HG03354 (cell line): Measurements from ENCODE around the gene ARL2BP.

Experiments
- ATAC-seq: cut with Tn5 transposase; IDR thresholded peaks from one replicate; pipeline ENCODE4 v1.9.1; 2021; ENCODE audit warnings: mild to moderate bottlenecking; ENCODE audit not compliant: unreplicated experiment, poor library complexity, severe bottlenecking

The ARL2BP gene

GRCh38 chr16:57279780-57280638 is 35.0 kb downstream of the ARL2BP start:
- ATAC-seq, result no peak

DNA sequence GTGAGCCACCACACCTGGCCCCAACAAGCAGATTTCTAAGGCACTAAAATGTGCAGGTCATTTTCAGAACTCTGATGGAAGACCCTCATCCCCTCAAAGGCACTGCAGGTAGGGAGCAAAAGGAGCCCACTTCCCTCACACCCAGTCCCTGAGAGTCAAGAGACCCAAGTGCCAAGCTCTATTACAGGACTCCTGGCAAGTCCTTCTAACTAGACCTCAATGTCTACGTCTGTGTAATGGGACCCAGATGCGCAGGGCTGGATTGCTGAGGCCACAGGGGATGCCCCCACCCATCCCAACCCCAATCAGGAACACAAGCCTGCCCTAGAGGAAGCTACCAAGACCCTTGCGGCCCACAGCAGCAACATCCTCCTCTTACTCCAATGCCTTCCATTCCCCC is 36.7 kb downstream of the ARL2BP start:
- ATAC-seq, result no peak

DNA sequence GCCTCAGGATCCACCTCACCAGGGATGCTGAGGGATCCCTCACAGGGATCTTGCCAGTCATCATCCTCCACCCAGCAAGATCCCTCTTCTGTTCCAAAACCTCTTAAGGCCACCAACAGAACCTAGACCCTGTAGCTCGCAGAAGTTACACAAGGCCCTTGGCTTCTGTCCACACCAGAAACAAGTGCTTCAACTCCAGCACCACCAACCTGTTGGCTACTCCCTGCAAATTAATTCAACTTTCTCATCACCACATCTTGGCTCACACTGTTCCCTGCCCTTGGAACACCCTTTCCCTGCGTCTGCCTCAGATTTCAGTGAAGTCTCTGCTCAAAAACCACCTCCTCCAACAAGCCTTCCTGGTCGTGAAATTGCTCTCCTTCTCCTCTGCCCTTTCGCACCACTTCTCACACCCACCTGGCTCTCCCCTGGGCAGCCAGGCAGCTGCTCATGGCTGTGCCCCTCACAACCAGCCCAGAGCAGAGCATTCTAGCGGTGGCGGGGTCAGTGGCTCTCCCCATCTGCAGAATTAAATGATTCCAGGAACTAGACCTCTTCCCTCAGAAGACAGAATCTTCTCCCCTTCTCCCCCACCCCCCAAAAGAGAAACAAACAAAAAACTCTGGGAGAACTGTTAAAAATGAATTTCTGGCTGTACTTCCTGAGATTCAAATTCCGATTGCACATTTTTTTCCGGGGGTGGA is 37.6 kb downstream of the ARL2BP start:
- no peak for ATAC-seq

DNA sequence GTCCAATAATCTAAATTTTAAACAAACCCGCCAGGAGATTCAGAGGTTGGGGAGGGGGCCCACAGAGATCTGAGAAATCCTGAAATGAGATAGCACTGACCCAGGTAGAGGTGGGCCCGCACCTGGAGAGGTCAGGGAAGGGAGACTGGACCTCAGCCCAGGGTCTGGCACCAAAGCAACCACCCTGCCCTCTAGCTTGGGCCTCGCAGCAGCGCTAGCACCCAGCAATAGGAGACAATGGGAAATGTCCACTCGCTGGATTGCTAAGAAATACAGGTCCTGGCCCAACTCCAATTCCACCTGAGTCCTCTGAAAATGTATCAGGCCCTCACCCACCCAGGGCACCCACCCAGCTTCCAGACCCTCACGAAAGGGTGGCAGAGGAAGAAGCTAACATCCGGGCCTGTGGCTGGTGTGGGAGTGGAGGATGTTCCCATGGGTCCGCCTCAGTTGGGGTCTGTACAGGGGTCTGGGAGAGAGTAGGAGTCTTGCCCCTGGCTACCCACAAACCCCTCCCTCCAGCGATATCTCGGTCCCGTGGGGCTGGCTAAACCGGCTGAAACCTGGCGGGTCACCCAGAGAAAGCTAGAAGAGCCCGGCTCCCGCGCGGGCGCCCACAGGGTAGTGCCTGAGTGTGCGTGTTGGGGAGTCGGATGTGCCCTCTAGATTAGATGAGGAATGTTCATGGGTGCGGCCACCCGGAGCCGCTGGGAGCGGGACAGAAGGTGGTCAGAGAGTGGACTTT is 38.3 kb downstream of the ARL2BP start:
- ATAC-seq, result no peak

GRCh38 chr16:57283959-57284208 is 38.8 kb downstream of the ARL2BP start:
- no peak for ATAC-seq

GRCh38 chr16:57284209-57284951 is 39.3 kb downstream of the ARL2BP start, which contains the start of gene PLLP:
Gene PLLP (minus strand): TSS chr16:57284672. CDS start chr16:57284540, 132 bp downstream.
- ATAC-seq, result no peak

DNA sequence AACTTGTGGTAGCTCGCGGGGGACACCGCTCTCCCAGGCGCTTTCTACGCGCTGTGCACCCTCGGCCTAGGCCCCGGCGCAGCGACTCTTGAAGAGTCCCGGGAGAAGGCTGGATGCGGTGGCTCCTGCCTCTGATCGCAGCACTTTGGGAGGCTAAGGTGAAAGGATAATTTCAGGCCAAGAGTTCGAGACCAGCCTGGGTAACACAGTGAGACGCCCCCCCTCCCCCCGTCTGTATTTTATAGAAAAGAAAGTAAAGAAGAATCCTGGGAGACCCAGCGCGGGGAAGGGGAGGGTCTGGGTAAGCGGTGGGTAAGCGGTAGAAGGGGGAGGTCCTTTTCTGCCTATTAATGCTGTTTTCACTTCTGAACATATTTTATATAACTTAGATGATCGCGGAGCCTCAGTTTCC is 39.9 kb downstream of the ARL2BP start:
- no peak for ATAC-seq

DNA sequence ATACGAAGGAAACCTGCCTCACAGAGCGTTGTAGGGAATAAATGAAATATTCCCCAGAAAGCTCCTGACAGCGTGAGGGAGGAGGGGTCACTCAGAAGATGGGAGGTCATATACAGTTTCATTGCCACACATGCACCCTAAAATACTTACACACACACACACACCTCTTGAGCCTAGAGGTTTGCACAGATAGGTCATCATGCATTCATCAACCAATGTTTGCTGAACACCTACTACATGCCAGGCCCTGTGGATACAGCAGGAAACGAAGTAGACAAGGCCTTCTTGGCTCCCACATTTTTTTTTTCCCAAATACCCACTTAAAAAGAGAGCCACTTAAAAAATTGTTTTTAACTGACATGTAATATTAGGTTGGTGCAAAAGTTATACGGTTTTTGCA is 40.3 kb downstream of the ARL2BP start:
- no peak for ATAC-seq

DNA sequence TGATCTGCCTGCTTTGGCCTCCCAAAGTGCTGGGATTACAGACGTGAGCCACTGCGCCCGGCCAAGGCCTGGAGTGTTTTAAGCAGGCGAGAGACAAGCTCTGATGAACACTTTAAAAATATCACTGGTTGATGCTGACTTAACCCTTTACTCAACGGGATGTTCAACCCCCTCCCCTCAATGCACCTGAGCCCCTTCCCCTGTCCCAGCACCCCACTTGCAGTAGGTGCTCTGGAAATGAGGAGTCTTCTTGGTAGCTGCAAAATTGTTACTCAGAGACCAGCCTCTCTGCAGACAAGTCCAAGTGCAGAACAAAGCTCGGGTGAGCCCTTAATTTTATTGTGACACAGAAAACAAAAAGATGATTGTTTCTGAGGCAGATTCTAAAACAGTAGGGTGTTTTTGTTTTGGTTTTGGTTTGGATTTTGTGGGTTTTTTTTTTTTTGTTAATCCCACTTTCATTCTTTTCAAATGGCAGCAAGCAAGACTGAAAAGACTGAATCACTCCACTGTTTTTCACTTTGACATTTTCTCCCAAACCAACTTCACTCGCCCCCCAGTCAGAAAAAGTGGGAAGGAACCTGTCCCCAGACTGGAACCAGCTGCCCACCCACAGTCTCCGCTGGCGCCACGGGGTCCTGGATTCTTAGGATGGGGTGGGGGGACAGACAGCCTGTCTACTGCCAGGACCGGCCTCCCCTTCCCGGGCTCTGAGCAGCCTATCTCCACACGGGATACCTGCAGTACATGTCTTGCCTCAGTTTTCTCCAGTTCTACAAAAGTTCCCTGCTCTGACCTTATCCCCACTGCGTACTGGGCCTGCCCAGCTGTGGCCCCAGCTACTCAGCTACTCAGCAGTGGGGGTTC is 44.6 kb downstream of the ARL2BP start:
- ATAC-seq, result no peak

DNA sequence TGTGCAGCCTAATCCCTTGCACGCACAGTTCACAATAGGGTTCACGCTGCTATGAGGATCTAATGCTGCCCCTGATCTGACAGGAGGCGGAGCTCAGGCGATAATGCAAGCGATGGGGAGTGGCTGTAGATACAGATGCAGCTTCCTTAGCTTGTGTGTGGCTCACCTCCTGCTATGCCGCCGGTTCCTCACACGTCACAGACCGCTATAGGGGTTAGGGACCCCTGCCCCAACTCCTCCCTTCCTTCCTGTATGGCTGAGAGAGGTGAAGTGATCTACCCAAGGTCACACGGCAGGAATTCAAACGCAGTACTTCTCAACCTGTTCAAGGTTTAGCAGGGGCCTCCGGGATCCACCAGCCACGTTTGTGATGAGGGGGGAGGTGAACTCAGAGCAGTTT is 52.8 kb downstream of the ARL2BP start:
- ATAC-seq, result no peak

DNA sequence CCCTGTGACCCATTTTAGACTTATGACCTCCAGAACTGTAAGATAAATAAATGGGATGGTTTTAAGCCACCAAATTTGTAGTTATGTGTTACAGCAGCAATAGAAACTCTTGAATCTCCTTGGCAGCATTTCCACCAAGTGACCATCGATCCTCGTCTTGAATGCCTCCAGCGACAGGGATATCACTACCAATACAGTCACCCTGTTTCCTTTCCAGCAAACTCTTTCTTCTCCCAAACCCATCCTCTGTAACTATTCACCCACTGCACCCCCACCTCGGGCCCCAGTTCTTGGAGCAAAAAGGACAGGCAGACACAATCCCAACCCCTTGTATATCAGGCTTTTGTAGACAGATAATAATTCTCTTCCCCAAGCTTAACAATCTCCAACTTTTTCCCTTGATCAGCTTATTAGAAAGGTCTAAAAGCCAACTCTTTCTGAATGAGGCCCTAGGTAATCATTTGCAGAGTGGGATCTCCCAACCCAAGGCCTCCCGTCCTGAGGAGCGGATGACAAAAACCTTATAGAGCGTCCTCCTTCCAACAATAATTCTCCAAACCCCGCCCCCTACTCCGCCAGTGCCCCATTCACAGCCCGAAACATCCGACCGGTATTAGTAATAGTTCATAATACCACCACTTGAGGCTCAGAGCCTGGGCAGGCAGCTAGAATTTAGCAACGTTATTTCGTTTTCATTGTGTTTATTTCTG is 54.1 kb downstream of the ARL2BP start:
- peak; percentile 36 for ATAC-seq

DNA sequence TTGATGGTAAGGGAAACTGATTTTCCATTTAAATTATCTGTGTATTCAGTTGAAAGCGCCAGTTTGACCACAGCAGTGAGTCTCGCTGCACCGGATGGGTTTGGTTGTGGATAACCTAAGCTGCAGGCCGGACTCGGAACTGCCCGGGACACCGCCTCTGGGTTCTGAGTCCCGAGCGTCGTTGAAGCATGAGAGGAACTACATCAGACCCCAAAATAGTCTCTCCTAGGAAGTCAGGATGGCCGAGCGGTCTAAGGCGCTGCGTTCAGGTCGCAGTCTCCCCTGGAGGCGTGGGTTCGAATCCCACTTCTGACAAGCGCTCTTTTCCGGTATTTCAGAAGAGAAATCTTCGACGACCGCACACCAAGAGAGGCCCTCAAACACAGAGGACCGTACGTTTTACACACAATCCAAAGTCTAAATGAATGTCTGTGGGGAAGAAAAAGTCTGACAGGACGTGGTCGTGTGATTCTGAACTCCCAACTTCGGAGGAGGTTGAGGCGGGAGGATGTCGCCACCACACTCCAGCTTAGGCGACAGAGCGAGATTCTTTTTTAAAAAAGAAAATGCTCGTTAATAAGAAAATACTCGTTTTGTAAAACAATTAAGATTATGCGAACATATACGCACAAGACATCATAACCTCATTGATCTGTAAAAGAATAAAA is 54.8 kb downstream of the ARL2BP start:
- peak; percentile 55 for ATAC-seq

DNA sequence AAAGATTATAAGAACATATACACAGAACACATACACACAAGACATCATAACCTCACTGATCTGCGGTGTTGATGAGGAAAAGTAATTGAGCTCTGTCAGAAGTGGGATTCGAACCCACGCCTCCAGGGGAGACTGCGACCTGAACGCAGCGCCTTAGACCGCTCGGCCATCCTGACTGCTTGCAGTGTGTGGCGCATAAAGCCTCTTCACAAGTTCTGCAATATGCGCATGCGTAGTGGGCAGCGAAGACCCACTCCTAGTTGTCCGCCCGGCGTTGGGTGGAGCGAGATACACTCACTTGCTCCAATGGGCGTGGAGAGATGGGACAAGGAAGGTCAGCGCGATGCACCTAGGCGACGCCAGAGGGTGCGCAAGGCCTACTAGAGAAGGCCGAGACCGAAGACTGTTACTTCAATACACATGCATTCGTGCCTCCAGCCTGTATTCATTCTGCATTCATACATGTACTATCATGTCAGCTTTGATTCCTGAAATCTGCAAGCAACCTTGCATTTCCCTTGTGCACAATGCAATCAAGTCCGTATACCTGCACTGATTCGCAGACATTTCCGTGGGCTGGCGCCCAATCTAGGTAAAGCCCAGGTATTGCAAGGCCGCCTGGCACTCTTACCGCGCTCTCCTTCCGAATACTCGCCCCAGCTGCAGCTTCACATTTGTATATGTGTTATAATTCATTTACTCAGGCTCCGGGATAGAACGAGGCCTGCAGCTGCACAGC is 55.5 kb downstream of the ARL2BP start:
- peak; percentile 87 for ATAC-seq

DNA sequence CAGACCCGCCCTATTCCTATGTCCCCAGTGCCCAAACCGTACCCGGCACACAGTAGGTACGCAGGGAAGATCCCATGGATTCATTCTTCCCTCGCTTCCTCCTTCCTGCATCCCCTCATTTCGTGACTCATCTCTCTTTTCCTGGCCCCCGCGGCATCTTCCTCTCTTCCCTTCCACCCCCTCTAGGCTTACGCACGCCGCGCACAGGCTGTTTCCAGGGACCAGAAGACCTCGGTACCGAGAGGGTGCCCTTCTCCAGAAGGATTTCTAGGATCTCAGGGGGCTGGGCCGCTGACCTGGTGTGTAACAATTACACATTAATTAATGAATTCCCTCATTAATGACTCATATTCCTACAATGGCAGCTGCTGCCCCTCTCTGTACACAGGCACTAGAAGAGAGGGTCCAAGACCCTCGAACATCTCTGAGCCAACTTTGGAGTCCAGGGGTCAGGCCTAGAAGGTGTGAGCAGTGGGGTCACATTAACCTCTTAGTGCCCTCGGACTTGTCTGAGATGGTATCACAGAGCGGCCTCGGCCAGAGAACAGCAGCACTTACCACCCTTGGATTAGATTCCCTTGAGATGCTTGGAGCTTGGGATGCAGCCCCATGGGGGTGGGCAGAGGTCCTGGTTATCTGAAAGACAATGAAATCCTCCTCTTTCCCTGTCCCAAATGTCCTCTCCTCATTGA is 56.2 kb downstream of the ARL2BP start:
- ATAC-seq, result no peak
